Kidney epithelial cell (primary cell): ENCODE results near the gene BCO1. TPM values are rescaled to one million over a fixed set of nuclear protein-coding genes. Genes with fewer than 3 reads are reported as not detected.

Experiments used
- DNase-seq: peaks from one replicate; pipeline ENCODE4 v3.0.0-alpha.2; 2010; ENCODE audit warnings: low read depth
- H3K27me3 ChIP-seq: 2 replicates; pipeline ENCODE4 v1.6.0; 2011; ENCODE audit warnings: low read length; ENCODE audit not compliant: control insufficient read depth, insufficient read depth
- H3K36me3 ChIP-seq: 2 replicates; pipeline ENCODE4 v1.5.1; 2011; ENCODE audit warnings: low read length; ENCODE audit not compliant: control insufficient read depth, insufficient read depth
- H3K4me3 ChIP-seq: 2 replicates; pipeline ENCODE4 v1.5.1; 2011; ENCODE audit warnings: low read depth, mild to moderate bottlenecking, control low read depth, low read length
- CTCF ChIP-seq: IDR thresholded peaks from 2 replicates; pipeline ENCODE4 v1.5.1; 2011; ENCODE audit warnings: mild to moderate bottlenecking, moderate library complexity, low read length, control low read depth, inconsistent platforms; ENCODE audit not compliant: insufficient read depth, poor library complexity, severe bottlenecking
- total RNA-seq: library from RNA; depleted of rRNA; stranded (reverse); fragments of >200 nt; gene quantifications from 2 replicates; pipeline ENCODE4 v1.2.3, GENCODE V29; 2015

The BCO1 gene
- total RNA-seq, 1 donor from 2014 or later = 0.13 TPM

- DNase-seq = no peak
- no peaks in the 10 kb centered on the region for H3K27me3 ChIP-seq
- no peak for TF ChIP-seq CTCF
- no peak overlapping the region for H3K4me3 ChIP-seq
- no peaks in the 10 kb centered on the region for H3K36me3 ChIP-seq
These were observed 73.3 kb downstream of the BCO1 start for GRCh38 chr16:81311762-81312161.

- TF ChIP-seq CTCF = no peak
- no peak for DNase-seq
- H3K27me3 ChIP-seq = no peaks in the 10 kb centered on the region
- peak overlapping the region; percentile 93 for H3K4me3 ChIP-seq
- no peaks in the 10 kb centered on the region for H3K36me3 ChIP-seq
These were observed 75.5 kb downstream of the BCO1 start for GRCh38 chr16:81313701-81314602.

DNA sequence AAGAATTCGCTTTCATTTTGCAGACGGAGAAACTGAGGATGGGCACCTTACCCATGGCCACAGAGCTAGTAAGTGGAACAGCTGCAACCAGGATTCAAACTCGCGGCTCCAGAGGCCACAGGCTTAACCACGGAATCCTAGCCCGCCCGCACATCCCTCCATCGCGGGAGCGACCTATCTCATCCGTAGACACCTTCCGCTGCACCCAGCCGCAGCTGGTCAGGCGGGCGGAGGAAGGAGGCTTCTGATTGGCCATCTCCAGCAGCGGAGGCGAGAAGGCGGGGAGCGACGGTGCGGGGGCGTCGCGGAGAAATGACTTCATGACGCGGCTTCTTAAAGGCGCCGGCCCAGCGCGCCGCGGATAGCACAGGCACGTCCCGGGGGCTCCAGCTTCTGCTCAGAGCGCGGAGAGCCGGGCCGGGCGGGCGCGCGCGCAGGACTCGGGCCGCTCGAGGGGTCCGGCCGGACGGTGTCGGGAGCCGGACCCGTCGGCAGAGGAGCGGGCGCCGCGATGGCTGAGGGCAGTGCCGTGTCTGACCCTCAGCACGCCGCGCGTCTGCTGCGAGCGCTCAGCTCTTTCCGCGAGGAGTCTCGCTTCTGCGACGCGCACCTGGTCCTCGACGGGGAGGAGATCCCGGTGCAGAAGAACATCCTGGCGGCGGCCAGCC lies 76.2 kb downstream of the BCO1 start, which contains the start of gene GAN:
GAN (plus strand) TSS at position 360 of the 668 bp plus-strand sequence; CDS start at position 512, 152 bp downstream.
- DNase-seq = peak; percentile 88
- TF ChIP-seq CTCF = no peak
- peak within 1 kb of the TSS; percentile 93 for H3K4me3 ChIP-seq
- no peaks in the 10 kb centered on the region for H3K36me3 ChIP-seq
- no peaks in the 10 kb centered on the region for H3K27me3 ChIP-seq

GRCh38 chr16:81315271-81316175 lies 77.0 kb downstream of the BCO1 start:
- Histone ChIP-seq H3K36me3 (no peaks in the 10 kb centered on the region), H3K27me3 (no peaks in the 10 kb centered on the region), H3K4me3 (peak overlapping the region; percentile 93)
- no peak for DNase-seq
- no peak for TF ChIP-seq CTCF

- Histone ChIP-seq H3K36me3 (no peaks in the 10 kb centered on the region), H3K4me3 (peak overlapping the region; percentile 93), H3K27me3 (no peaks in the 10 kb centered on the region)
- DNase-seq = no peak
- no peak for TF ChIP-seq CTCF
These were observed 77.6 kb downstream of the BCO1 start for GRCh38 chr16:81316176-81316496.
